ENCODE measurements around the gene C3orf80.
"Not testable (repeated sequence)": the region's sequence is repeated elsewhere in the genome, so short reads cannot be mapped to it uniquely, and the experiment has no call there.

Gene C3orf80

GRCh38 chr3:160225176-160226025 is at the start of gene C3orf80:
Gene C3orf80 (plus strand): TSS chr3:160225422. CDS start chr3:160225636, 214 bp downstream.
- DNase-seq (ENCODE audit: low read depth): no peak

DNA sequence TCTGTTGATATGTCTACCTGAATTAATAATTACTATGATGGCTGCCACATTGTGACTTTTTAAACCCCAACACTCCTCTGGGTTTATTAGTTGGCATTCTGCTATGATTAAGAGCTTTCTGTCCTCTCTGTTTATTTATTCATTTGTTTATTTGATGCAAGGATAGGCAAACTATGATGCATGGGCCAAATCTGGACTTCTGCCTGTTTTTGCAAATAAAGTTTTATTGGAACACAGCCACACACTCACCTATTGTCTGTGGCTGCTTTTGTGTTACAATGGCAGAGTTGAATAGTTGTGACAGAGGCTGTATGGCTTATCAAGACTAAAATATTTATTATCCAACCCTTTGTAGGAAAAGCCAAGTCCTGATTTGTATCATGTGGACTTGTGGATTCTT is 48.3 kb upstream of the C3orf80 start:
- no peak for DNase-seq (ENCODE audit: low read depth)

DNA sequence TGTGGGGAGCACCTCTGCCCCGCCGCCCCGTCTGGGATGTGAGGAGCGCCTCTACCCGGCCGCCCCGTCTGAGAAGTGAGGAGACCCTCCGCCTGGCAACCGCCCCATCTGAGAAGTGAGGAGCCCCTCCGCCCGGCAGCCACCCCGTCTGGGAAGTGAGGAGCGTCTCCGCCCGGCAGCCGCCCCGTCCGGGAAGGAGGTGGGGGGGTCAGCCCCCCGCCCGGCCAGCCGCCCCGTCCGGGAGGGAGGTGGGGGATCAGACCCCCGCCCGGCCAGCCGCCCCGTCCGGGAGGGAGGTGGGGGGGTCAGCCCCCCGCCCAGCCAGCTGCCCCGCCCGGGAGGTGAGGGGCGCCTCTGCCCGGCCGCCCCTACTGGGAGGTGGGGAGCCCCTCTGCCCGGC is 46.6 kb upstream of the C3orf80 start:
- DNase-seq (ENCODE audit: low read depth): not testable (repeated sequence)

DNA sequence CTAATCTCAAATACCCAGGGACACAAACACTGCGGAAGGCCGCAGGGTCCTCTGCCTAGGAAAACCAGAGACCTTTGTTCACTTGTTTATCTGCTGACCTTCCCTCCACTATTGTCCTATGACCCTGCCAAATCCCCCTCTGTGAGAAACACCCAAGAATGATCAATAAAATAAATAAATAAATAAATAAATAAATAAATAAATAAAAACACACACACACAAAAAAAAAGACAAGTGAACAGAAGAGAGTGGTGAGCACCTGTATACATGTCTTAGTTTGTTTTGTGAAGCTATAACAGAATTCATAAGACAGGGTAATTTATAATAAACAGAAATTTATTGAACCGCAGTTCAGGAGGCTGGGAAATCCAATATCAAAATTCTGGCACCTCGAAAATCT is 45.8 kb upstream of the C3orf80 start:
- not testable (repeated sequence) for DNase-seq (ENCODE audit: low read depth)

- DNase-seq (ENCODE audit: low read depth): no peak
Observed at GRCh38 chr3:160179906-160180305, 45.3 kb upstream of the C3orf80 start.

DNA sequence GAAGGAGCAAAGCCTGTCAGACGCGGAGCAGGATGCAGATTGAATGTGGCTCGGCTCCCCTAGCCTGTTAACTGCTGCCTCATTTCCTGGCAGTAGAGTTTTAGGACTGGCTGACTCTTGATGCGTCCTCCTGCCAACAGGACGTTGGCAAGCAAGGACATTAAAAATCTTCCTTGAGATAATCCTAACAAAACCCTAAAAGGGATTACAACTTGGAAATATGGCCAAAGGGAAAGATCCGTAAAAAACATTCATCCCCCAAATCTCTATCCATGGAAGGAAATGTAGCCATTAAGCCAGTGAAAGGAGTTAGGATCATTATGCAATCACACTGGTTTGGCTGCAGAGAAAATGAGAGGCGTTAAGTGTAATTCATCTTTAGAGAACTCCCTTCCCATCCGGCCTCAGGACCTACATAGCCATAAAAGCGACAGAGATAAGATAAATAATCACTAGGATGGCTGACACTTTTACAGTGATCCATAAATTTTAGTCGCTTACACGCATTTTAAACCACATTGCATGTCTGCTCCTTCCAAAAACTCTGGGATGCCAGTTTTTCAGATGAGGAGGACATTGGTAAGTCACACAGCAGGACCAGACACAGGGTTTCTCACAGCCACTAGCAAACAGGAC is 44.5 kb upstream of the C3orf80 start:
- DNase-seq (ENCODE audit: low read depth): no peak

GRCh38 chr3:160183345-160184076 is 41.7 kb upstream of the C3orf80 start:
- no peak for DNase-seq (ENCODE audit: low read depth)

DNA sequence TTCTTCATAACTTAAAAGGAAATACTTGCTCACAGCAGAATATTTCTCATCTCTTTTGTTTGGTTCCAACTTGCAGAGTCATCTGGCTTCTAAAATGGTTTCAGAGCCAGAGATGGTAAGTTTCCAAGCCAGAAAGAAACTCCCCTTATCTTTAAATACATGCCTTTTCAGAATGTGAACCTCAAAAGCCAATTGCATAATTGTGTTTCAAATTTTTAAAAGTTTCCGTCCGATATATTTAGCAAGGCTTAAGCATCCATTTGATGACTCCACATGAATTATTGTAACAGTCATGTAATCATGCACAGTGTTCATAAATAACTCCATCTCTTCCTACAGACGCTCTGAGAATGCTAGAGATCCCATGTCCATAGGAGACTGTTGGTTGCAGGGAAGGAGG is 40.6 kb upstream of the C3orf80 start:
- DNase-seq (ENCODE audit: low read depth): no peak

- DNase-seq (ENCODE audit: low read depth): no peak
Observed at GRCh38 chr3:160185751-160186150, 39.5 kb upstream of the C3orf80 start.

DNA sequence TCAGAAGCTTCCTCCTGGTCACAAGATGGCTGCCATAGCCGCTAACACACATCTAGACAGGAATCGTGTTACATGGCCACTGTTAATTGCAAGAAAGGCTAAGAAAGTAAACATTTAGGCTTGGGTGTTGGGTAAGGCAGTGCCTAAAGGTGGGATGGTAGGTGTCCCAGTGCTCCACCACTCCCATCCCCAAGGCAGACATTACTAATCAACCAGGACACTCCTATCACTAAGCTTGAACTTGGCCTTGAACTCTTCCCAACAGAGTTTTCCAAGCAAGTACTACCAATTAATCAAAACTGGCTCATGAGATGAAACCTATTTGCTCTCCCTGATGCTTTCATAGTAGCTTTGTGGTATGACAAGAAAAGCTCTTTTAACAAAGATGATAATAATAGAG is 37.9 kb upstream of the C3orf80 start:
- no peak for DNase-seq (ENCODE audit: low read depth)

GRCh38 chr3:160192310-160193029 is 32.8 kb upstream of the C3orf80 start:
- DNase-seq (ENCODE audit: low read depth): no peak

DNA sequence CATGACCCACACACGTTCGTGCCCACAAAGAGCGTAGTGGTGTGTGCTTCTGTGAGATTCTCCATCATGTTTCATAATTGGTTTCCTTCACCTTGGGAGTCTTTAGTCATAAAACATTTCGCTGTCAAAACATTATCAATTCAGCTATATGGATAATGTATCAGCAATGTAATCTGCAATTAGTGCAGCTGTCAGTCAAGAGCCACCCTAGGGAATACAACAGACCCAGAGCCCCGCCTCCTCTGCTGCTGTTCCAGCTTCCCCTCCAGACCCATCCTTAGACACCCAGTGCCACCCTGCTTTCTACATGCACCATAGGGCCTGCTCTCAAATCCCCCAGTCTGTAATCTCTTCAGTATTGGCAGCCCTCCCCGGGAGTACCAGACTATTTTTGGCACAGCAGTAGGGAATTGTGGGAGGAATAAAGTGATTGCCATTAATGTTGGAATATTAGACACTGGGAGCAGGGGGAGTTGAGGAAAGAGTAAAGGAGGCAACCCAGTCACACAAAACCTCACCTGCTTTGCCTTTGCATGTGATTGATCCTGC is 31.5 kb upstream of the C3orf80 start:
- DNase-seq (ENCODE audit: low read depth): no peak

DNA sequence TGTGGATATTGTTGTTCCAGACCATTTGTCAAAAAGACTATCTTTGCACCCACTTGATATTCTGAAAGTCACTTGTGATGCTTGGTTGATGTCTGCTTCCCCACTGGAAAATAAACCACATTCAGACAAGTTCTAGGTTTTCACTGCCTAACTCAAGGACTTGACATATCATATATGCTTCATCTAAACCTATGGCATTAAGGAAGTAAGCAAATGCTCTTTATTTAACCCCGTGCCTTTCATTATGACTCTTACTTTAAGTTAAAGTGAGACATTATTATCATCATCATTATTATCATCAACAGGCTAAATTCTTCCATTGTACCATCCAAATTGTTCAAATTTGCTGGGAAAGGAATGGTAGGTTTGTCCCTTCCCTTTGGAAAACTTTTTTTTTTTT is 30.8 kb upstream of the C3orf80 start:
- DNase-seq (ENCODE audit: low read depth): no peak

DNA sequence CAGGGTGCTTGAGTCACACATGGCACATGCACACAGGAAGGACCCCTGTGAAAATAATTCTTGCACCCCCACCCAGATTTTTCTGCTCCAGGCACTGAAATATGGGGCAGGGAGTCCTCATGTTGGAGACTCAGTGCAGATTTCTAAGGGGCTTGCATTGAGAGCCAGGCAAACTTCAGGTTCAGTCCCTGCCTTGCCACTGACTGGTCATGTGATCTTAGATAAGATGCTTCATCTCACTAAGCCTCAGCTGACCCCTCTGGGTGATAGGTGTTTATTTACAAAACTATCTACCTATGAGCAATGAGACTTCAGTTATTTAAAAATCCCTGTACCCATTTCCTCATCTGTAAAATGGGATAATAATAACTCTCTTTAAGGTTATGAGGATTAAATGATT is 30.1 kb upstream of the C3orf80 start:
- no peak for DNase-seq (ENCODE audit: low read depth)

GRCh38 chr3:160196511-160197104 is 28.6 kb upstream of the C3orf80 start:
- no peak for DNase-seq (ENCODE audit: low read depth)

- no peak for DNase-seq (ENCODE audit: low read depth)
Observed at GRCh38 chr3:160199108-160199507, 26.1 kb upstream of the C3orf80 start.

DNA sequence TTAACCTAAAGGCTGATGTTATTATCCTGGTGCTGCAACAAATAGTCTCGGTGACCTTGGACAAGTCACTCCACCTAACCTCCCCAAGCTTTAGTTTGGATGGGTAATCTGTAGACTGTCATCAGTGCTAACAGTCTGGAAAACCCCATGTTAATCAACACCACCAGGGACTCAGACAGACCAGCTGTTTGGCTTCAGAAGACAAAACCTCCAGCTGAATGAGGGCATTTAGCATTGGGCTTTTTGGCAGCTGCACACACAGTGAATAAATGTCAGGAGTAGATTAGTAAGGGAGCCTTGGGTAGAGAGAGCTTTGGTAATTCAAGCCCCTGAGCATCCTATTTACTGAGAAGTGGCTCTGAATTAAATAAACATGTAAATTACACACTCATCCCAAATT is 24.9 kb upstream of the C3orf80 start:
- DNase-seq (ENCODE audit: low read depth): no peak

- not testable (repeated sequence) for DNase-seq (ENCODE audit: low read depth)
Observed at GRCh38 chr3:160204396-160205011, 20.7 kb upstream of the C3orf80 start.

DNA sequence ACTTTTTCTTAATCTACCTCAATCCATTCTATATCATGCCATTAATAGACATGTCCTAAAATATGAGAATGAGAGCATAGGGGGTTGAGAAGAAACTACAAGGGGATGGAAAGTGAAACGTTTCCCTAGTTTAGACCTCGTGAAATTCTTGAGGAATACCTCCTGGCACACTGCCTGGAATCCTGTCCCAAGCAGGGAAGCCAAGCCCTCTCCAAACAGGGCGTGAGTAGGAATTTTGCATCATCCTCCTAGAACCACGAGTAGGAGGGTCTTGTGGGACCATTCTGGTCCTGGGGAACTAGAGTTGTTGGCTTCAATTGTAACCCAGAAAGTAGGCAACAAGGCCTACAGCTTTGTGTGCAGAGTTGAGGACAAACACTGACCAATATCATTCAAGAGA is 19.6 kb upstream of the C3orf80 start:
- DNase-seq (ENCODE audit: low read depth): no peak

DNA sequence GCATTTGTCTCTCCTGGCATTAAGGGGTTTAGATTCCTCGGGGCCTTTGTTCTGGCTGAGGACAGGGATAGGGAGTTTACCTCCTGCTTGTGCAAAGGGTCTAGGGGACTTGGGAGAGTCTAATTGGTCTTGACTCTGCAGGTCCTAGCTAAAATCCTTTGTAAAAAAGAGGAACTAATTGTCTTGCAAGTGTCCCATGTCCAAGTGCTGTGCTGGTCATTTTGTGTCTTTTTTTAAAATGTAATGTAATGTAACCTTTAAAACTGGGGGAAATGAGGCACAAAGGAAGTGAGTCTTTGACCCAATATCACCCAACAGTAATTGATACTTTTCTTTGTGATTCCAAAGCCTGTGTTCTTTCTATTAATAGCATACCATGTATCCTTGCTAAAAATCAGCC is 14.9 kb upstream of the C3orf80 start:
- DNase-seq (ENCODE audit: low read depth): no peak

DNA sequence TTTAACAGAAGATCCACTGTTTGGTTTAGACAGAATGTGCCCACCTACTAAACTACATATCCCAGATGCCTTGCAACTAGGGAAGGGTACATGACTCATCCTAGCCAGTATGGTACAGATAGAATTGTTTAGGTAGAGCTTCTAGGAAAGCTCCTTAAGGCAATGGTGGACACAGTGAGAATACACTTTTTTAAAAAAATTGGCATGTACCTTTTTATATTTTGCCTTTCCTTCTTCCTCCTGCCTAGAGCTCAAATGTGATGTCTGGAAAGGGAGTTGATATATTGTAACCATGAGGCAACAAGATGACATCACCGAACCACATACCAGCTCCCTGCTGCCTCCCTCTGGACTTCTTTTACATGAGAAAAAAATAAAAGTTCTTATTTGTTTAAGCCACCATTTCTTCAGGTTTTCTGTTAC is 14.4 kb upstream of the C3orf80 start:
- DNase-seq (ENCODE audit: low read depth): no peak

Data from T-helper 22 cell (primary cell).